ENCODE measurements around the gene TSEN2.

The TSEN2 gene

DNA sequence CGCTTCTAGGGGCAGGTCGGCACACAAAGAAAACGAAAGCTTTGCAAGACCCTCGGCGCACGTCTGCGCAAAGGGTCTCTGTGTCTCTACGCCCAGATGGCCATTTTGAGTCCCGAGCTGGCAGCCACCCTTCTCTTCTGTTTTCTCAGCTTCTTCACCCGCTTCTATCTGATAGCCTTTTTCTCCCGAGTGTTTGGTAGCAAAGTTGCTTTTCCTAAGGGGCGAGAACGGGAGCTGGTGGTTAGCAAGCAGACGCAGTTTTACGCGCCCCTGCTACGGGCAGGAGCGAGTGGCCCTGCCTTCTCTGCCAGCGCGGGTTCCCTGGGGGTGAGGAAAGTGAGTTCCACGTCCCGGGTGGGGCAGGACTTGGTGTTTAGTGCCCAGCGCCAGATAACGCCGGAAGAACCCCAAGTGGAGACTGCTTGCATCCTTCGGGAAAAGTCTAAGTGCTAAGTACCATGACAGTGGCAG is 69.7 kb downstream of the TSEN2 start:
- no peak for DNase-seq (ENCODE audit: low spot score)

DNA sequence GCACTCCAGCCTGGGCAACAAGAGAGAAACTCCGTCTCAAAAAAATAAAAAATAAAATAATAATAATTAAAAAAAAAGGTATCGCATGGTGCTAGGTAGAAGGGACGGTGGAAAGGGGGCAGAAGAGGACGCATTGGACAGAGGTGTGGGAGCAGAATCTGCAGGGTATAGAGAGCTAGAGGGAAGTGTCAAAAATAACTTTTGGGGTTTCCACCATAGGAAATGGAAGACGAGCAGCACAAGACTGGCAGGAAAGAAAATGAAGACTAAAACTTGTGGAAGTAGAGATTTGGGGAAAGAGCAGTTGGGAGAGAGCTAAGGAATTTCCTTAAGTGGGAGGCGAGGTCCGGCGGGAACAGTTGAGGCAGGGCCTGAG is 72.0 kb downstream of the TSEN2 start:
- peak; percentile 40 for DNase-seq (ENCODE audit: low spot score)

DNA sequence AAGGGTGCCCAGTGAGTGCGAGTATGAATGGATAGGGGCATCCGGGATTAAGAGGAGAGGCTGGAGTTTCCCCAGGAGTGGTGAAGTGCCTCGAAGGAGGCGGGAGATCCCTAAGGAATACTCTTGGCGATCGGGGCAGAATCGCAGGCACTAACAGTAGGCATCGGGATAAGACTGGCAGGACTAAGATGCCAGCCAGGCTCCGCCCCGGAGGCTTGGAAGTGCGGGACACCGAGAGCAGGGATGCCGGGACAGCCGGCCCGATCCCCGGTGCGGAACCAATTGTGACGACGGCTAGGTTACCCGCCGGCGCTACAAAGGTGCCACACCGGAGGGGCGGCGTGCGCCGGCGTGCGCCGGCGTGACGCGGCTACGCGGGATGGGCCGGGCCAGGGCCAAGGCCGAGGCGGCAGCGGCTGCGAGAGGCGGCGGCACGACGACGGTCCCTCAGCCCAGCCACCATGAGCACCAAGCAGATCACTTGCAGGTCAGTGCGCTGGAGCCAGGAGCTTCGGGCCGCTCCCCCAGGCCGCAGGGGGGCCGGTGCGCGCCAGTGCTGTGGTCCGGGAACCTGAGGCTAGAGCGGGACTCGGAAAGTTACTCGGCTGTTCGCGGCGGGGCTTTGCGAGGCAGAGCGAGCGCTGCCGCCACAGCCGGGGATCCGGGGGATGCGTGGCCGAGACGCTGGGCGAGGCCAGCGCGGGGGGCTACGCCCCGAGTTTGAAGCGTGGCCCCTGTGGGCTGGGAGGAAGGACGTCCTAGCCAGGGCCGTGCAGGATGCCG is 72.6 kb downstream of the TSEN2 start, which contains the start of gene MKRN2:
TSS of gene MKRN2 (plus strand) at position 398 of the 783 bp plus-strand sequence. CDS start at position 462, 64 bp downstream.
- DNase-seq (ENCODE audit: low spot score): peak; percentile 86

DNA sequence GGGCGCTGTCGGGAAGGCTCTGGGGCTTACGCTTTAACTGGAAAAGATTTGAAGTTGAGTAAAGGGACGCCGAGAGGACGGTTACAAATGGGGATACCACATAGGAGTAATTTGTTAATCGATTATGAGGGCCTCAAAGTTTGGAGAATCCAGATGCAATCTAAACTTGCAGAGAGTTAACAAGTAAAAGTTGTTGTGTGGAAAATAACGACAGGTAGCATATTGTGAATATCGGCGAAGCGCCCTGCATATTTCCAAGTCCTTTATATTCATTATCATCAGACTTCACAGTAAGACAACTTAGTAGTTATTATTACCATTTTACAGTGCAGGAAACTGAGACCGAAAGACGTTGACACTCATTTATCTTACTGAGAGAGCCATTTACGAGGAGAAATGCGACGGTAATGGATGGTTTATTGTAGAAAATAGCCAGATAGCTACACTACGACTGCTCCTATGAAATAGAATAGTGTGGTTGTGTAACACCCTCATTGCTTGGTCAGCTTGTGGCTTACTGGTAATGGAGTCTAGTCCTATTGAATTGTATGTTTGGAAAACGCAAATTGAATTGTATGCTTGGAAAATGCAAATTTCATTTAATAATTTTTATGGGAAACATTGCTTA is 73.3 kb downstream of the TSEN2 start:
- DNase-seq (ENCODE audit: low spot score): no peak

DNA sequence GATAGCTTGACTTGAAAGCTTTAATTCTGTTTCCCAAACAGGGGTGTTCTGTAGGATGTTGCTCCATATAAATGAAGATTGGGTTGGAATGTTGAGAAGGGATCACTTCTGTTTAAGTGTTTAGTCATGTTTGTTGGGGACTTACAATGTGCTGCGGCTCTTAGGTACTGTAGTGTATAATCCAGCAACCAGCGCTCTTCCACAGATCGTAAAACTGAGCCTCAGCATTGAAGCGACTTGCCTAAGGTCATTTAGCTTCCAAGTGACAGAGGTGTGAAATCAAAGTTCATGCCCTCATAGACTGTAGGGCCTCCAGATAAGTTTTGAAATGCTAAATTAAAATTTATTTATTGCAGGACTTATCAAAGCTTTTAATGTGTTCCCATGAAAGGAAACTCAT is 74.4 kb downstream of the TSEN2 start:
- no peak for DNase-seq (ENCODE audit: low spot score)

DNA sequence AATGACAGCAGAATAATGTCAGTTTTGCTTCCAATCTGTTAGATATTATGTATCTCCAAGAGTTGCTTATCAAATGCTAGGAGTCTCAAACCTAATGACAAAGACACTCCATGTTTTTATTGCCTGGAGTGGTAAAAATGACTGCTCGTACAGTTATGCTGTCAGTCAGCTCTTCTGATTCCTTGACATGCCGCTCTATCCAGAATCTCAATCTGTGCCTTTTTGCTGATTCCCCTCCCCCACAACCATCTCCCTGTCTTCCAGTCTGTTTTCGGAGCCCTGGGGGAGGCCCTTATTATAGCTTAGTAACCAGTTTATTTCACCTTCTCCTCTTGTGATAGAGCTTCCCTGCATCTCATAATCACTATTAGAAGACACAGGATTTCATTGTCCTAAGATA is 75.2 kb downstream of the TSEN2 start:
- no peak for DNase-seq (ENCODE audit: low spot score)

DNA sequence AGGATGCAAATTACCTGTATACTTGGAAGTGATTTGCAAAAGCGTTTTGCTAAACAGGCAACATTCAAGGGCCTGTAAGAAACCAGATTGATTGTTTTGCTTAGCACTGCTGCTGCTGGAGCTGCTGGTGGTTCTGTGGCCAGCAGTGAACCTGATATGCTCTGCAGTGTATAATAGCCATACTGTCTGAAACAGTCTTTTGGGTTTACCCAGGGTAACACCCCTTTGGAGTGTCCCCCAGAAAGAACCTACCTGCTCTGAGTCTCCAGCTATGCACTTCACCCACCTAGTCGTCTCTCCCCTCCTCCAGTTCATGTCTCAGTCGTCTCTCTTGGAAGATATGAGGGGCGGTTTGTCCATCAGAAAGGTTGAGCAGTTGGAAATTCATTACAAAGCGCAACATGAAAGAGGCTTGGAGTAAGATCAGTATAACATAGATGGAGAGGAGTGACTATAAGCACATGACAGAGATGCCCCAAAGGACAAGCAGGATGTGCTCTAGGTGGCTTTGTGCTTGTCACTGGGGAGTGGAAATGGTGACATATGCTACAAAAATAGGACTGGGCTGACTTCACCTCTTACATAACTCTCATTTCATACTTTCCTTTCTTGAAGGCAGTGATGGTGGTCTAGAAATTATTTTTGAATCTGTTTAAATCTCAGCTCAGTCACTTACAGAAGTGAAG is 76.4 kb downstream of the TSEN2 start:
- DNase-seq (ENCODE audit: low spot score): no peak

DNA sequence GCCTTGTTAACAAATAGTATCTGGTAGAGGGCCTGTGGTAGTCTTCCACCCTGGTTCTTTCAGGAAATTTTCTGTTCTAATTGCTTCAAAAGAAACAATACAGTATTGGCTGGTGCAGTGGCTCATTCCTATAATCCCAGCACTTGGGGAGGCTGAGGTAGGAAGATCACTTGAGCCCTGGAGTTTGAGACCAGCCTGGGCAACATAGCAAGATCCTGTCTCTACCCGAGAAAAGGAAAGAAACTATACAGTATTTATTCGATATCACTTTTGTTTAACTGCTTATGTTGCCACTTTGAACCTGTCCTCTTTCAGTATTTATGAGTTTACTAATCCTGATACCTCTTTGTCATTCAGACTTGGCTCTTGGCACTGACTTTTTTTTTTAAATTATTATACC is 77.1 kb downstream of the TSEN2 start:
- DNase-seq (ENCODE audit: low spot score): no peak

DNA sequence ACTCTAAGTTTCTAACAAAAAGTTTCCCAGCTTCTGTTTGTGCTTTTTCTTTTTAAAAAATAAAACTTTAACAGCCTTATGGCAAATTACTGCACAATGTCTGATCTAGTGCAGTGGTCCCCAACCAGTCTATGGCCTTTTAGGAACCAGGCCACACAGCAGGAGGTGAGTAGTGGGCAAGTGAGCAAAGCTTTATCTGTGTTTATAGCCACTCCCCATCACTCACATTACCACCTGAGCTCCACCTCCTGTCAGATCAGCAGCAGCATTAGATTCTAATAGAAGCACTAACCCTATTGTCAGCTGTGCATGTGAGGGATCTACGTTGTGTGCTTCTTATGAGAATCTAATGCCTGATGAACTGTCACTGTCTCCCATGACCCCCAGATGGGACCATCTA is 78.2 kb downstream of the TSEN2 start:
- DNase-seq (ENCODE audit: low spot score): no peak

DNA sequence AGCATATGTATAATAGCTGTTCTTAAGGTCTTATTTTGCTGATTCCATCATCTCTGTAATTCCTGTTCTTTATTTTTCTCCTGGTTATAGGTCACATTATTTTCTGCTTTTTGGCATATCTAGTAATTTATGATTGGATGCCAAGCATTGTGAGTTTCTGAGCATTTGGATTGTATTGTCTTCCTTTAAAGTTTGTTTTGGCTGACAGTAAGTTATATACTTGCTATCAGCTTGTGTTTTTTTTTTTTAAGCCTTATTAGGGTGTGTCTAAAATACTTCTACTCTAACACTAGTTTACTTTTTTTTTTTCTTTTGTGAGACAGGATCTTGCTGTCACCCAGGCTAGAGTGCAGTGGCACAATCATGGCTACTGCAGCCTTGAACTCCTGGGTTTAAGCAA is 82.7 kb downstream of the TSEN2 start:
- no peak for DNase-seq (ENCODE audit: low spot score)

DNA sequence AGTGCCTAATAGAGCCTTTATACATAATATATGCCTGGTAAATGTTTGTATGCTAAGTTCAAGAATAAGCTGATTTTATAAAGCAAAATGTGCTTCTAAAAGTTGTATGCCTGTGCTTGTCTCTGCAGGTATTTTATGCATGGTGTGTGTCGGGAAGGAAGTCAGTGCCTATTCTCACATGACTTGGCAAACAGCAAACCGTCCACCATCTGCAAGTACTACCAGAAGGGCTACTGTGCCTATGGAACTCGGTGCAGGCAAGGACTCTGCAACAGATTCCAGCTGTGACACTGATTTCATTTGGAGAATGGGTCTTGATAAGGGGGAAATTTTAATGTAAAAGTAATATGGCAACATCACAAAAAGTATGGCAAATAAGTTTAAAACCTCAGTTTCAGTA is 84.5 kb downstream of the TSEN2 start:
- DNase-seq (ENCODE audit: low spot score): no peak

DNA sequence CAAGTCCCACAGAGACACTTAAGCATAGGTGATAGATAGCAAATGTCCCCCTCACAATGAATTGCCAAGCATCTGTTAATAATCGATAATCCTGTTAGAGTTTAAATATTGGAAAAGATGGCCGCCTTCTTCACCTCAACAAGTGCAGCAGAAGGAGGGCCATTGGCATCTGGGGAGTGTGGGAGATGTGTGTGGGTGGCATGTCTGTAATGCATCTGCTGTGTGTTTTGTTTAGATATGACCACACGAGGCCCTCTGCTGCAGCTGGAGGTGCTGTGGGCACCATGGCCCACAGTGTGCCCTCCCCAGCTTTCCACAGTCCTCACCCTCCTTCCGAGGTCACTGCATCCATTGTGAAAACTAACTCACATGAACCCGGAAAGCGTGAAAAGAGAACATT is 85.6 kb downstream of the TSEN2 start:
- DNase-seq (ENCODE audit: low spot score): no peak

DNA sequence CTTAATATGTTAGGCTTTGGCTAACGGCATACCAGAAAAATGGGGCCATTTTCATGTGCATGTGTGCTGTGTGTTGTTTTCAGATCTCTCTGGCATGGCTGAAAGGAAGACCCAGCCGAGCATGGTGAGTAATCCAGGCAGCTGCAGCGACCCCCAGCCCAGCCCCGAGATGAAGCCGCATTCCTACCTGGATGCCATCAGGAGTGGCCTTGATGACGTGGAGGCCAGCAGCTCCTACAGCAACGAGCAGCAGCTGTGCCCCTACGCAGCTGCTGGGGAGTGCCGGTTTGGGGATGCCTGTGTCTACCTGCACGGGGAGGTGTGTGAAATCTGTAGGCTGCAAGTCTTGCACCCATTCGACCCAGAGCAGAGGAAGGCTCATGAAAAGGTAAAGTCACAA is 87.7 kb downstream of the TSEN2 start:
- no peak for DNase-seq (ENCODE audit: low spot score)

DNA sequence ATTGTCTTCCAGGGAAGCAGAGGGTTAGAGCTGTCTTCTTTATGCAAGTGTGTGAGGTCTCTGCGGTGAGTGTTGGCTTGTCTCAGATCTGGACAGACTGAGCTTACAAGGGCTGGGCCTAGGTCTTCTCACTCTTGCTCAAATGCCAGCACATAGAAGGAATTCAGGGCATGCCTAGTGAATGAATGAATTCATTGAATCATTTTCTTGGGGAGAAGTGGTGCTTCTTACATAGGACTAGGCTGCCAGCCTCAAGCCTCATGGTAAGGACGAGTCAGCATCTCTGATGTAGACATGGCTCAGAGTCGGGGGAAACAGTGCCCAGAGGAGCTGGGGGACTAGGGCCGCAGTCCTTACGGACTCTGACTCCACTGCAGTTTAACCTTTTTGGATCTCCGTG is 89.9 kb downstream of the TSEN2 start:
- DNase-seq (ENCODE audit: low spot score): no peak

DNA sequence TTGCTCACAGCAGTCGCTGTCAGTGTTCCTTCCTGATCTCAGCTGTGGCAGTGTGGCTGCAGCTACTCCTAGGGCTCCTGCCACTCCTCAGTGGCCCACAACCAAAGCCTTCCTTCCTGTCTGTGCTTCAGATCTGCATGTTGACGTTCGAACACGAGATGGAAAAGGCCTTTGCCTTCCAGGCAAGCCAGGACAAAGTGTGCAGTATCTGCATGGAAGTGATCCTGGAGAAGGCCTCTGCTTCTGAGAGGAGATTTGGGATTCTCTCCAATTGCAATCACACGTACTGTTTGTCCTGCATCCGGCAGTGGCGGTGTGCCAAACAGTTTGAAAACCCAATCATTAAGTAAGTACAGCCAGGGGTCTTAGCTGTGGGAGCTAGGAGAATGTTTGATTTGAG is 90.4 kb downstream of the TSEN2 start:
- DNase-seq (ENCODE audit: low spot score): no peak

DNA sequence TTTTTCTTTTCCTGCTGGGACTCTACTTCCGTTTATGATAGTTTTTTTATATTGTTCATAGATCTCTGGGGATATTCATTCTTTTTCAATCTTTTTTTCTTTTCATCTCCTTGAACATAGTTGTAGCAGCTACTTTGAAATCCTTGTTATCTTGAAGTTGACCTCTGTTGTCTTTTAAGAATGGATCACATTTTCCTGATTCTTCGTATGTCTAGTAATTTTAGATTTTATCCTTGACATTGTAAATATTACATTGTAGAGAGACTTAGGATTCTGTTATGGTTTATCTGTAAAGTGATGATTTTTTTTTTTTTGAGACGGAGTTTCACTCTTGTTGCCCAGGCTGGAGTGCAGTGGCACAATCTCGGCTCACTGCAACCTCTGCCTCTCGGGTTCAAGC is 93.1 kb downstream of the TSEN2 start:
- no peak for DNase-seq (ENCODE audit: low spot score)

DNA sequence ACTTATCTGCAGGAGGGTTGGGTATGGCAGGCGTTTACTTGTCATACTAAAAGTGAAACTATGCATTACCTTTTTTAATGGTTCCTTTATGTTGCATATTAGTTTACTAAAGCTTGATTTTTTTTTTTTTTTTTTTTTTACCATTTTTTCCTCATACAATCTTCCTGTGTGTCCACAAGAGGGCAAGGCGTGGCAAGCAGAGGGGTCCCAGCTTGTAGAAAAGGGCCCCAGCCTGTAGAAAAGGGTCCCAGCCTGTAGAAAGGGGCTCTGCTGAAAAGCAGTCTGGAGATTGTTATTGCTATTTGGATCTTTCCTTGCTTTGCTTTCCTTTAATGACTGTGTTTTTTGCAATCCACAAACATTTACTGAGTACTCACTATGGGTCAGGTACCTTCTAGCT is 94.5 kb downstream of the TSEN2 start:
- DNase-seq (ENCODE audit: low spot score): peak; percentile 35

DNA sequence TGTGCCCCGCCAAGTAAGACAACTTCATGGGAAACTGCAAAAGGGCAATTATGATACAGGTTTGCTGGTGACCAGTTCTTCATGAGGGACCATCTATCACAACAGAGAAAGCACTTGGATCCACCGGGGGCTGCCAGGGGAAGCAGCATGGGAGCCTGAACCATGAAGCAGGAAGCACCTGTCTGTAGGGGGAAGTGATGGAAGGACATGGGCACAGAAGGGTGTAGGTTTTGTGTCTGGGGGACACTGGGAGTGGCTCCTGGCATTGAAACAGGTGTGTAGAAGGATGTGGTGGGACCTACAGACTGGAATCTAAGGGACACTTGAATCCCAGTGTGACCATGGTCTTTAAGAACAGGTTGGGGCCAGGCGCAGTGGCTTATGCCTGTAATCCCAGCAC is 95.2 kb downstream of the TSEN2 start:
- no peak for DNase-seq (ENCODE audit: low spot score)

DNA sequence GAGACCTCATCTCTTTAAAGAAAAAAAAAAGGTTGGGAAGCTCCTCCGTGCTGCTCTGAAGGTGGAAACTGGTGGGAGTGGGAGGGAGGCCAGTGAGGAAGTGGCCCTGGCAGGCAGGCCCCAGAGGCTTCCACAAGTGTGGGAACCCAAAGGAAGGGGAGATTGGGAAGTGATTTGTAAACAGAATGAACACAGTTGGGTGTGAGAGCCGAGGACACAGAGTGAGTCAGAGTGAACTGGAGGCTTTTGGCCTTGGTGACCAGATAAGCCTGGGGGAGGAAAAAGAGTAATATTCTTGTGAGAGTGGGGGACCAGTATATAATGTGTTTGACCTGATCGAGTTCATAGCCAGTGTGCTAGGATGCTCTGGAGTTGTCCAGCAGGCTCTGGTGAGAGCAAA is 95.6 kb downstream of the TSEN2 start:
- no peak for DNase-seq (ENCODE audit: low spot score)

DNA sequence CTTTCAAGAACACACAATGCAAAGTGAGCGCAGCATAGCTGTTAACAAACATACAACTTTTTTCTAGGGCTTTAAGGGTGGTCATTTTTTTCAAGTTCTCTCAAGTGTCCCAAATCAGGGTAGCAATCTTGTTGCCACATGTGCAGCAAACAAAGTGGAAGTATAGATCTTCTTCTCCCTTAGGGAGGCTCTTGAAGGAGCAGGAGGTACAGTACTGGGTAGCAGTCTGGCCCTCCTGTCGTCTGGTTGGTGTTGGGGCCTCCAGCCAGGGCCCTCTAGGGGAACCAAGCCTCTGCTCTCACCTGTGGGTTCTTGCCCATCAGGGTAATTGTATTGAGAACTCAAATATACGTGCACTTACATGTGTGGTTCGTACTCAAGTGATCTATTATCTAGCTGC is 98.5 kb downstream of the TSEN2 start:
- DNase-seq (ENCODE audit: low spot score): no peak
